HUDEP-2 (cell line): ENCODE data around the gene JMJD4.
A peak's percentile ranks its signal among the peaks of the same experiment; 100 is the strongest.

Source experiments
- DNase-seq, 76 experiments: peaks; one replicate each; lab custom pipeline; 2025; ENCODE audit not compliant: unreplicated experiment in 76 of 76; lab: John Stamatoyannopoulos, UW

JMJD4 gene

GRCh38 chr1:227734856-227735538, at the start of gene JMJD4, which contains the start of gene SNAP47:
TSS of gene JMJD4 (minus strand) at chr1:227735302. CDS start at chr1:227735273, 29 bp downstream.
TSS of gene SNAP47 (plus strand) at chr1:227735435. CDS start at chr1:227747737, 12,302 bp downstream.
- peak in 74 of 76 experiments; percentile 29 to 94 (median 82) for DNase-seq

- DNase-seq = no peak
Observed at GRCh38 chr1:227782226-227782625, 47.1 kb upstream of the JMJD4 start.

GRCh38 chr1:227781314-227781930, 46.3 kb upstream of the JMJD4 start:
- DNase-seq = no peak

DNA sequence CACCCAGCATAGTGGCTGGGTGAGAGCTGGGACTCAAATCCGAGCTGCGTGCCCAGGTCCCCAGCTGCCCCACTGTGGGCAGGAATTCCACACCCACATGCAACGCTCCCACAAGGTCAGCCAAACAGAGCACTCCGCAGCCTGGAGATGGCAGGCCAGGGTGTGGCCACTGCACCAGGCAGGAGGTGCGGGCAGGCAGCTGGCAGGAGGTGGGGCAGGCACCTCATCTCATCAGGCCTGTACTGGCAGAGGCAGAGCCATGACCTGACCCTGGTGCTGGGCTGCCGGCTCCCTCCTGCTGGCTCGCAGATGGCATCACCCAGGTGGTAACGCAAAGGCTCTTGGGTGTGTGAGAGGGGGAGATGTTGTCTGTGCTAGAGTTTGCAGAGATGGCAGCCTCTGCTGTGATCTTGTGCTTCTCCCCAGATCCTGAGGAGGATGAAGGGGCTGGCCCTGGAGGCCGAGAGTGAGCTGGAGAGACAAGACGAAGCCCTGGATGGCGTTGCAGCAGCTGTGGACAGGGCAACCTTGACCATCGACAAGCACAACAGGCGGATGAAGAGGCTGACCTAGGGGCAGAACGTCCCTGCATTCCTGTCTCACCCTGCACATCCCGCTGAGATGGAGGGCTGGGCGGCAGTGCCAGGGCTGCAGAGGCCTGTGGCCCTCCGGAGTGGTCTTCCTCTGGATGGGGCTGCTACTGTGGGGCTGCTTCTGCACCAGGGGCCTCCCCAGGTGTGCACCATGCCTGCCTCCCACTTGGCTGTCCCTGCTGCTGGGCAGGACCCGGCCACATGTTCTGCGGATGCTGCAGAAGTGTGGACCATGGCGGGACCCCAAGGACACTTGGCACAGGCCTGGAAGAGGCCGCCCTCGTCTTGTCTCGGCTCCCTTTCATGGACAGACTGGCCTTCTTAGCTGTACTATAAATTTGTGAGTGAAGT, 45.3 kb upstream of the JMJD4 start:
- no peak for DNase-seq

DNA sequence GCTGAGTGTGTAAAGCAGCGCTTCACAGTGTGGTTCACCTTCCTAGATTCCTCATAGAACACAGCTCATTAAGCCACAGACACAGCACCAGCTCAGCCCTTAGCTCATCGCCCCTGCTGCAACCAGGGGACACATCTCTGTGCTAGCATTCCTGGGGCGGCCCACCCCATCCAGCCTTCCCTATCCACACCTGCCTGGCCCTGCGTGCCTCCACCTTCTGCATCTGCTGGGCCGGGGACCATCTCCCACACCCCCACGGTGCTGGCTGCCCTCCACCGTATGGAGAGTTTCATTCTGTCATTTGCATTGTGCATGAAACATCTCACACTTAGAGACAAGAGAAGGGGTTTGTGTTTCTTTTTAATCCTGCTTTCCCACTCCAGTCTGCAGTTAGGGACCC, 44.6 kb upstream of the JMJD4 start:
- no peak for DNase-seq

GRCh38 chr1:227779021-227779441, 43.9 kb upstream of the JMJD4 start:
- DNase-seq = no peak

DNA sequence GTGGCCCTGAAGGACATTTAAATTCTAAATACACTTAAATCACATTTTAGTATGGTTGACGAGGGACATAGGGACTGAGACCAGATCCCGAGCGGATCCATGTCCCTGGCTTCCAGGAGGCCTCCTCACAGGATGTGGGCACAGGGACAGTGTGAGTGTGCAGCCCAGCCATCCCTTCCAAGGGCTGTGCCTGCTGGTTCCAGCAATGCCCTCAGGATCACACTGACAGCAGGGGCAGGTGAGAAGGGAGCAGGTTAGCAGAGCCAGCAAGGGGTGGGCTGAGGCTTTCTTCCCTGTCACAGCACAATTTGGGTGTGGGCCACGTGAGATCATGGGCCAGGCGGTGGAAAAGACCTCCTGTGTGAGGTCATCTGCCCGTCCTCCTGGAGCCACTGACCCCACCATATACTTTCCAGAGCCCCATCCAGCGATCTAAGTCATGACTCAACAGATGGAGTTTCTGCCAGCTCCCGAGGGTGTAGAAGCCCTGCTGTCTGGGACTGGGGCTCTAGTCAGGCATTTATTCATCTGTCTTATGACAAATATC, 43.4 kb upstream of the JMJD4 start:
- no peak for DNase-seq

- no peak for DNase-seq
Observed at GRCh38 chr1:227777646-227778045, 42.5 kb upstream of the JMJD4 start.

- DNase-seq = no peak
Observed at GRCh38 chr1:227777156-227777555, 42.1 kb upstream of the JMJD4 start.

GRCh38 chr1:227776331-227776771, 41.2 kb upstream of the JMJD4 start:
- no peak for DNase-seq

GRCh38 chr1:227775841-227776240, 40.7 kb upstream of the JMJD4 start:
- no peak for DNase-seq

DNA sequence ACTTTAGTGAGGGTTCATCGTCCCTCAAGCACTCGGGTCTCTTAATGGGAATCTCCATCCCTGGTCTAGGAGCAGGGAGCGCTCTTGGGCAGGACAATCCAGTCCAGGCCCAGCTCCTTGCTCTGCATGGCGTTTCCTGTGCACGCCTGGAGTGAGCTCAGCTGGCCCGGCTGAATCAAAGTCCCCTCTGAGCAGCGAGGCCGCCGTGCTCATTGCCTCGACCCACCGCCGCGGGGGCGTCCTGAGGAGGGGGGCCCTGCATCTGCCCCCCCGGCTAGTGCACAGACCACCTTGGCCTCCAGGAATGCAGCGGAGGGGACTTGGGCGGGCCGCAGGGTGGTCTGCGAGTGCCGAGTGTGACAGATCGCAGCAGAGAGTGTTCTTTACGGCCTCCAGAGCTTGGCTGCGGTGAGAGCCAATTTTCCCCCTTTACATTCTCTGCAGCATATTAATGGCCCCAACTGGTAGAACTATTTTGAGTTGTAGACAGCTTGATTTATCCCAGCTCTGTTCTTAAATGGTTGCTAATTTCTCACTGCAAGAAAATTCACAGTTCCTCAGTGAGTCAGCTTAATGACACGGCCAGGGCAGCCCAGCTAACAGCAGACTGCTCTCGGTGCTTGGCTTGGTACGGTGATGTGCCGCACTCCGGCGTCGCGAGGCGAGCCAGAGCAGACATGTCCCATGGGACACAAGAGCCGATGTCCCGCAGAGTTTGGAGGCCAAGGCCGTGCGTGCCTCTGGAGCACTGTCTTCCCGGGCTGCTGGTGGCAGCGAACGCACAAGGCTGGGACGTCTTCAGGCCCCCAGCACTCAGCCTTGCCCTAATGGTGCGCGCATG, 39.9 kb upstream of the JMJD4 start:
- no peak for DNase-seq

DNA sequence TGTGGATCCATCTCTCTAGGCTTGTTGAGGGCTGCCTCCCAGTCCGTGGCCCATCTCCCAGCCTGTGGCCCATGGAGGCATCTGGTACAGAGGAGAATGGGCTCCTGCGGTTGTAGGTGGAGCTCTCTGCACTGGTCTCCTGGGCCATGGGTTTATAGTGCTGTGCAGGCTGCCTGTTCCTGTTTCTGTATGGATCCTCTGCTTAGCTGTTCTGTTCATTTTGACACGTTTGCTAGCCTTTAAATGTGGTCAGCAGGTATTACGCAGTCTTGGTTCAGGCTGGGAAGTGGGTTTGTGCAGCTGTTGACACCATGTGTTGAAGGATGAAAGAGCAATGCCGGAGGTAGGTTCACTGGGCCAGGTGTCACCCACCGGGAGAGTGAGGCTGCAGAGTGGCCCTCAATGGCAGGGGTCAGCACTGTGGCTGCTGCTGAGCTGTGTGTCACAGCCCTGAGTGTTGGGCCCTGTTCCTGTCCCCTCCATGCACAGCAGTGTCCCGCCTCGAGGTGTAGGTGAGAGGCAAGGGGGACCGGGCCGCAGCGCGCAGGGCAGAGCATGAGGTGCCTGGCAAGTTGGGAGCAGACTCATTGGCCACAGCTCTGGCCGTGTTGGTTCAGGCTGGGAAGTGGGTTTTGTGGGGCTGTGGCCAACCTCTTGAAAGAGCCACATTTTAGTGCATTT, 39.1 kb upstream of the JMJD4 start:
- DNase-seq = no peak

GRCh38 chr1:227773558-227773957, 38.5 kb upstream of the JMJD4 start:
- no peak for DNase-seq

GRCh38 chr1:227771771-227772170, 36.7 kb upstream of the JMJD4 start:
- no peak for DNase-seq

DNA sequence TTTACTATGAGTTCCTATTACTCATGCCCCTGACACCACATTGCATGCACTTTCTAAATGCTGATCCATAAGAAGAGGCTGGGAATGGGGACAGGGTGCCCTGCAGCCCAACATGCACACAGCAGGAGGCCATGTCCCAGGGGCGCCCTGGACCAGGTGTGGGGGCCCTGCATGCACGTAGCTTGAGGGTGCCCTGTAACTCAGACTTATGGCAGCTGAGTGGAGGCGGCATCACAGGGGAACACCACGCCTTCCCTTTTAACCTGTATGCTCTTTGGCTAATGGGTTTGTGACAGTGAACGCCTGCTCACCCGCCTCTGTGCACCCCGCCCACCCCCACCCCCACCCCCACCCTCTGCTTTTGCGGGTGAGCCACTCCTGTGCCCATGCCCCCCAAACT, 36.2 kb upstream of the JMJD4 start:
- DNase-seq = no peak

DNA sequence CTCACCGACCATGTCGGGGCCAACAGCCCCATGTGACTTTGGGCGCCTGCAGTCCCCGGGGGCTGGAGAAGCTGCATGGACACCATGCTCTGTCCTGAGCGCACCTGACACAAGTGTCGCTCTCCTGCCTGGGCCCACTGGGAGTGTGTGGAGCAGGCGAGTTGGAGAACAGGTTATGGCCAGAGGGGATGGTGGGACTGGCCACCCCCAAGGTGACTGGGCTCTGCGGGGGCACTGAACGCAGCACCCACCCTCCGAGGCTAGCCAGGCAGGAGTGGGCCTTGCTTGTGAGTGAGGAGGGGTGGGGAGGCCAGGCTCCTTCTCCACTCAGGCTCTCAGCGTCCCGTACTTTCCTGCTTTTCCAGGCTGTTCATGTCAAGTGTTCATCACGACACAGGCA, 35.7 kb upstream of the JMJD4 start:
- no peak for DNase-seq

DNA sequence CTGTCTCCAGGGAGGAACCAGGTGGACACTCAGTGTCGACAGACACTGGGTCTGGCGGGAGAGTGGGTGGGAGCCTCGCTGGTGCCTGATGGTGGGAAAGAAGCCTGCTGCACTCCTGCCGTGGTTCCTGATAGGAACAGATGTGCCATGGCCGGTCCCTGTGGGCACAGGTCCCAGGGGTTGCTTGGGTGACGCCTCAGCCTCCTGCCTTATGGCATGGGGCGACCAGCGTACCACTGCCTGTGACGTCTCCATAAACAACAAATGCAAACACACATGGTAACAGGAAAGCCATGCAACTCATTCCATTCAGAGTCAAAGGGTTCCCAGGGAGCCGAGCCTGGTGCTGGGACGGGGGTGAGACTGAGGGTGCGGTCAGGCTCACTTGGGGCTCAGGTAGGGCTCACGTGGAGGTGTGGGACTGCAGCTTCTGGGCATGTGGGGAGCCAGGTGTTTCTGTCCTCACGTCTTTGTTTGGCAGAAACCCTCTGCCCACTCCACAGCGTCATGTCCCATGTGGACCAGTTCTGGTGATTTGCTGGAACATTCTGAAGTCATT, 34.9 kb upstream of the JMJD4 start:
- no peak for DNase-seq
